GM19240 (cell line): ENCODE data around the gene NDC1.
A peak's percentile ranks its signal among the peaks of the same experiment; 100 is the strongest.
"Not testable (repeated sequence)": the region's sequence is repeated elsewhere in the genome, so short reads cannot be mapped to it uniquely, and the experiment has no call there.

Experiments used
- DNase-seq: peaks from one replicate; pipeline ENCODE4 v3.0.0; 2011; ENCODE audit warnings: low spot score; ENCODE audit not compliant: insufficient read length

The NDC1 gene

GRCh38 chr1:53837924-53838653 lies at the start of gene NDC1:
NDC1 (minus strand) TSS chr1:53838296; CDS start chr1:53838261, 35 bp downstream.
- DNase-seq, result peak; percentile 56

GRCh38 chr1:53883600-53883999 lies 45.5 kb upstream of the NDC1 start:
- DNase-seq, result not testable (repeated sequence)

GRCh38 chr1:53881853-53882252 lies 43.8 kb upstream of the NDC1 start:
- DNase-seq, result not testable (repeated sequence)

DNA sequence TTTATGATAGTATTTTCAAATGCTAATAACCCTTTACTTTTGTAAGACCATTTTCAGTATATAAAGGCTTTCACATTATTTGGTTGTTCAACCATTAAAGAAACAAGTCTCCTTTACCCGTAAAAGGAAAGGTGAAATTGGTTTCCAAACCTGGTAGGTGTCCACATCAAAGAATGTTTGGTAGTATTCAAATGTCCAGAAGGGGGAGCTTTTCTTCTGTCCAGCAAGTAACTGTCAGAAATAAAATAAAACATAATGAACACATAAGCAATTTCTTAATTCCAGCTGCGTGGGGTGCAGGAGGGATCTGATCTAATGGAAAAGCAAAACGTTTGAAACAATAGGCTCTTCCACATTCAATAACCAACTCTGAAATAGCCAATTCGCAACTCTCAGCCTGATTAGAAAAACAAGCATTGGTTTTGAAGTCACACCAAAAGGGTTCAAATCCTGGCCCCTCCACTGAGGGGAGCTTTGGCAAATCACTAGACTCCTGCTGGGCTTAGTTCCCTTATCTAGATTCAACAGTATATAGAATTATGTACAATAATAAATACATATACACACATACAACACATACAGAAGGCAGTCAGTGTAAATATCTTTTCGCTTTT lies 40.5 kb upstream of the NDC1 start:
- DNase-seq, result no peak

DNA sequence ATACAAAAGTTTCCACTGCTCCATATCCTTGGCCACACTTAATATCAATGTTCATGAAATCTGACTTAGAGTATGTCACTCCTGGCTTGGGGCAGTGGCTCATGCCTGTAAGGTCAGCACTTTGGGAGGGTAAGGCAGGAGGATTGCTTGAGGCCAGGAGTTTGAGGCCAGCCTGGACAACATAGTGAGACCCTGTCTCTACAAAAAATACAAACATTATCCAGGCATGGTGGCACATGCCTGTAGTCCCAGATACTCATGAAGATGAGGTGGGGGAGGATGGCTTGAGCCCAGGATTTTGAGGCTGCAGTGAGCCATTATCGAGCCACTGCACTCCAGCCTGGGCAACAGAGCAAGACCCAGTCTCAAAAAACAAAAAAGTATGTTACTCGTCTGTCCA lies 37.1 kb upstream of the NDC1 start:
- DNase-seq, result not testable (repeated sequence)

GRCh38 chr1:53871773-53872484 lies 33.8 kb upstream of the NDC1 start:
- DNase-seq, result no peak

- no peak for DNase-seq
Observed at GRCh38 chr1:53871221-53871620, 33.1 kb upstream of the NDC1 start.

DNA sequence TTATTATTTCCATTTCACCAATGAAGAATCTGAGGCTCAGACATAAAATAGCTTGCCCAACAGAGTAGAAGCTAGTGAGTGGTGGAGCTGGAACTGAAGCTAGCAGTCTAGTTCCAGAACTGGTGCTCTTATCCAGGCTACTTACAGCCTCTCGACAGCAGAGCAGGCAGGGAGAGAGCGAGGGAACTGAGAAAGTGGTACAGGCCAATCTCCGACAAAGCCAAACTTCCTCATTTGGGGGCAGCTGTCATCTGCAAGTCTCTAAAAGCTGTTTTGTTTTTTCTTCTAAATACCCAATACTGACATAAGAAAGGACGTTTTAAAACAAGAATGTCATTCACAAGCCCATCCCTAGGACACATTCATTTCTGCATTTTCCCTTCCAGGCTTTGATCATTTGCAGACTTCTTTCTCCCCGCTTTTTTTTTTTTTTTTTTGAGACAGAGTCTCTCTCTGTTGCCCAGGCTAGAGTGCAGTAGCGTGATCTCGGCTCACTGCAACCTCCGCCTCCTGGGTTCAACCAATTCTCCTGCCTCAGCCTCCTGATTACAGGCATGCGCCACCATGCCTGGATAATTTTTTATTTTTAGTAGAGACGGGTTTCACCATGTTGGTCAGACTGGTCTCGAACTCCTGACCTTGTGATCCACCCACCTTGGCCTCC lies 31.5 kb upstream of the NDC1 start:
- no peak for DNase-seq

DNA sequence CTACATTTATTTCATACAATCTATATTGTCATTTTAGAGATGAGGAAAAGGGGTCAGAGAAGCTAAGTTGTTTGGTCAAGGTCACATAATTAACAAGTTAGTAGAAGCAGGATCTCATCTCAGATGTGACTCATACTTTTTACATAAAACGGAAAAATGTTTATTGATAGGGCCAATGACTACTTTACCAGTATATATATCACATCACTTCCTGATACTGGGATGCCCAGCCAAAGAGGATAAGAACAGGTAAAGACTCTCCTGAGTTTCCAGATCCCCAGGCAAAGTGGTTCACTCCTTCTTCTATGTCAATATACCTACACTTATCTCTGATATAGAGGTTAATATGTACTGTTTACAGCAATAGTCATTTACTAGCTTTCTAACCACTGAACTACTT lies 30.5 kb upstream of the NDC1 start:
- DNase-seq, result no peak

DNA sequence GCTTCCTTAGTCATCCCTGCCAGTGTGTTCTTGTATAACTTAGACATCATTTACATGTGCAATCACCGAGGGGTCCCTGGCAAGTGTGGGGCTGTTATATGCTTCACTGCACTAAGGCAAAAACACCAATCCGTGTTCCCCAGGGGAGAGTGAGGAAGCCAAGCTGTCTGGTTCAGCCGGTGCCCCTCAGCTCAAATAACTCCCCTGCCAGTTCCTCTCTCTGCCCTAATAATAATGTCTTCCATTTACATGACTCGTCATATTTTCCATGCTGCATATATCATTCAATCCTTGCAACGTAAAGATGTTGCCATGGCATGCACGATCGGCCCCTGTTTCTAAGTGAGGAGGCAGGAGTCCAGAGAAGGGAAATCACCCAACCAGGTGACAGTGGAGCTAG lies 24.4 kb upstream of the NDC1 start:
- DNase-seq, result no peak

DNA sequence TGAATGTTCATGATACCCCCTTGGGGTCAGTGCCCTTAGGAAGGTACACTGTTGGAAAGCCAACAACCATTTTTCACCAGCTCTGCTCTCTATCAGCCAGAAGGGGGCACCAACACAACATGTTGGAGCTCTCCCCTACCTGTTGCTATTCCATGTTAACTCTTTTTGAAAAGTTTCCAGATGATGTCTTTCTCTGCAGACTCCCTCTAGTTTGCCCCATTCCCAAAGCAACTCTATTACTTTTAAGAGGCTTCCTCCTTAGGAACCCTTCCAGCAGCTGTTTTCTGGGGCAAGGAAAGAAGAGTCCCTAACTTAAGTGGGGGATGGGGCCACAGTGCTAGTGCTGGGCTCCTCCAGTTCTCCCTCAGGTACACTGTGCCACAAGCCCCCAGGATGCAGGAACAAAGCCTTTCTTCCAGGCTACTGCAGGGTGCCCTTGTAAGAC lies 22.9 kb upstream of the NDC1 start:
- peak; percentile 37 for DNase-seq

DNA sequence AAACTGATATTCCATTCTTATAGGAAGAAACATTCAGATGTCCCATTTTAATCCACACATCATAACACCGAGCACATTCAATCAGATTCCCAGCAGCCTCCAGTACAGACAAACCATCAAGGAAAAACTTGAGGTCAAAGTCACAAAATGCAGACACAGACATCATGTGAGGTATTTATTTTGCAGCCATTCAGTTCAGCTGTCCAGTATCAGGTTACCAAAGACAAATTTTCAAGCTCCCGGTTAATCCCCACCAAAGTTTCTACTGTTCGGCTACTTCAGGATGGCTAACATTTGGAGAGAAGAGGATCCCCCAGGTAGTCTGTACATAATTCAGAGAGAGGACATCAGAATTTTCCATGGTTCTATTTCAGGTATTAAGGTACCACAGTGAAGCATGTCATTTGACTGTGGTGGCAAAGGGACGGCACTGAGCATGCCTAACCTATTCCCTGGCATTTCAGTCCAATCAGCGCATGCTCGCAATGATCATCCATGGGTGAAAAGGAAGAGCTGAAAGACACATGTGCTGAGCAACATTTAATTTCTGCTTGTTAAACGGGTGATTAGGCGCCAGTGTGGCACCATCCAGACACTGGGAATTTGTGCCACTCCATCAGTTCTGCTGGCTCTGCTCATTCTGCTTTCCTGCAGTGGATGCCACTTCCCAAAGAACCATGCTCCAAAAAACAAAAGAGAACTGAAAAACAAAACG lies 13.6 kb upstream of the NDC1 start:
- no peak for DNase-seq

- DNase-seq, result no peak
Observed at GRCh38 chr1:53850082-53850673, 12.1 kb upstream of the NDC1 start.

DNA sequence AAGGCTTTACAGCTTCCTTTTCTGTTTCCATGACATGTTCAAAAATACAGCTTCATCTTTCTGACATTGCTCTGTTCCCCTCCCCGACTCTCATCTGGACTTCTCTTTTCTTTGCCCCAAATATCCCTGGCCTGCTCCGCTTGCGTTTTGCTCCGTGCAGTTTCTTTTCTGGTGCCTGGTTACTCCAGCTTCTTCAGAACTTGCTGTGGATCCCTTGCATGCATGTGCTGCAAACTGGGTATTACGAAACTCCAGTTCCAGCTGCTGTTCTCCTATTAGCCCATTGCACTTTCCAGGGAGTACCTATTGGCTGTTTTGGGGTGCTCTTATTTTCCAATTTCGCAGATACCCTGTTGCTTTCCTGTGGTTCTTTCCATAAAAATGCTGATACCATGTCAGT lies 9.9 kb upstream of the NDC1 start:
- no peak for DNase-seq

GRCh38 chr1:53842347-53842746 lies 4.3 kb upstream of the NDC1 start:
- no peak for DNase-seq

GRCh38 chr1:53838654-53838974 lies 518 bp upstream of the NDC1 start:
- no peak for DNase-seq

DNA sequence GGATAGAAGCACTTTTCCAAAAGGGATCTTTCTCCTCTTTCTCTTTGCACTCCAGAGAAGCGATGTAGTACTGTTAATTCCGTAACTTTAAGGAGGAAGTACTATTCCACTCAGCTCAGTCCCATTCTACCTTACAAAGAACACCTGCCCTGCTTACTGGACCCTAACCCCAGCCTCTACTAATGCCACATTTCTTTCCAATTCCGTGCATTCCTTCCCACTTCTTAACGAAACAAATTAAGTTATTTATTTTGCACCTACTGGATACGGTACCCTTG lies 511 bp downstream of the NDC1 start:
- DNase-seq, result no peak

GRCh38 chr1:53835491-53835890 lies 2.6 kb downstream of the NDC1 start:
- DNase-seq, result no peak

DNA sequence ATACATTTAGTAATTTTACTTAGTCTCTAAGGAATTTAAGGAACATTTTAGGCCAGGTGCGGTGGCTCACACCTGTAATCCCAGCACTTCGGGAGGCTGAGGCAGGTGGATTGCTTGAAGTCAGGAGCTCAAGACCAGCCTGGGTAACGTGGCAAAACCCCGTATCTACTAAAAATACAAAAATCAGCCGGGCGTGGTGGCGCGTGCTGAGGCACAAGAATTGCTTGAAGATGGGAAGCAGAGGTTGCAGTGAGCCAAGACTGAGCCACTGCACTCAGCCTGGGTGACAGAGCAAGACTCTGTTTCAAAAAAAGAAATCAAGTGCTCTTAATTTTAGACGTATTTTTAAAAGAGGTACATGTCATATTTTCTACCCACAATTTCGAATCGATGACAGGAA lies 3.3 kb downstream of the NDC1 start:
- no peak for DNase-seq

DNA sequence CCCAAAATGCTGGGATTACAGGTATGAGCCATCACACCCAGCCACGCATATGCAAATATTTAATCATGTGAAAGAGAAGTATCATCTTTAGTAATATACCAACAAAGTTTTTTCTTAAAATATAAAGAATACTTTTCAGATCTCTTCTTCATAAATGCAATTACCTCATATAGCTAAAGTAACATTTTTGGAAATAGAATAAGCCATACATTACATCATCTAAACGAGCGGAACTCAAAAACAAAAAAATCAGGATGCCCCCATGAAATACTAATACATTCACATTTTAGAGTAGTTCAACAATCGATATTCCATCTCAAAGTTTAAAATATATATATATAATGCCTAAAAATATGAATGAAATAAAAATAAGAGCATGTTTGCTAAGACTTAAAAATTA lies 4.7 kb downstream of the NDC1 start:
- no peak for DNase-seq

GRCh38 chr1:53826367-53826766 lies 11.7 kb downstream of the NDC1 start:
- DNase-seq, result no peak
